Stimulated activated CD8-positive, alpha-beta memory T cell treated with anti-CD3 and anti-CD28 coated beads, Interleukin-7, amount 100 ng/mL, for 24 hours (primary cell): Measurements from ENCODE around the gene SH3GL2.
"Not testable (repeated sequence)": the region's sequence is repeated elsewhere in the genome, so short reads cannot be mapped to it uniquely, and the experiment has no call there.

Source experiments
- DNase-seq: peaks from one replicate; pipeline ENCODE4 v3.0.0-alpha.2; 2020; ENCODE audit warnings: low read depth

Gene SH3GL2

GRCh38 chr9:17751486-17751885 lies 172.6 kb downstream of the SH3GL2 start:
- no peak for DNase-seq

DNA sequence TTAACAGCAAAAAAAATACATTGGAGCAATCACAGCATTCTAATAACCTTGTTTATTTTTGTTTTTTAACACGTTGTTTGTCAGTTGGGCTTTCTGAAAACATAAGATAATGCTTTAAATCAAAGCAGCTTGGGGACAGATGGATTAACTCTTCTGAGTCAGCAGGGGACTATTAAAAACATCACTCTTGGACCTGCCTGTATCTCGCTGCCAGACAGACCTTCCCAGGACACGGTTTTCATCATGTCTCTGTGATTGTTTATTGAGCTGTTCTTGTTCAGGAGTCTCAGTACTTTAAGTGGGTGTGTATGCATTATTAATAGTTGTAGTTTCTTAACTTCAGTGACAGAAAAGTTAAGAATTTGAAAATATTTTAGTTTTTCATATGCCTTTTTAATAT lies 173.2 kb downstream of the SH3GL2 start:
- DNase-seq = no peak

- no peak for DNase-seq
Measured at GRCh38 chr9:17757816-17758215, 178.9 kb downstream of the SH3GL2 start.

GRCh38 chr9:17760250-17760649 lies 181.4 kb downstream of the SH3GL2 start:
- DNase-seq = no peak

- DNase-seq = no peak
Measured at GRCh38 chr9:17761984-17762676, 183.3 kb downstream of the SH3GL2 start.

DNA sequence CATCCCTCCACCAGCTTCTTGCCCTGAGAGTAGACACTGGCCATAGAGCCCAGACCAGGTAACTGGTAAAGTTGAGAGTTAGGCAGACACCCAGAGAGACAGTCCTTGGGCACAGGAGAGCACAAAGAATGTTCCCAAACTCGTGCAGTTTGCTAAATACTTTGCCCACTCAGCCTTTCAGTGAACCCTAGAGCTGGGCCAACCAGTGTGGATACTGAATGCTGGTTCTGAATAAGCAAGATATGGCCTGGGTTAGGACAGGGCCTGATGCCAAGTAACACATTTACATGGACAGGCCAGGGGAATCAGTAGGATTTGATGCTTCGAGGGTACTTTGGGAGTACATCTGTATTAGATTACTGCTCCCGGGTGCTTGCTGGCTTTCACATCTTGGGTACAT lies 185.4 kb downstream of the SH3GL2 start:
- no peak for DNase-seq

- DNase-seq = not testable (repeated sequence)
Measured at GRCh38 chr9:17765131-17765530, 186.3 kb downstream of the SH3GL2 start.

GRCh38 chr9:17772223-17772622 lies 193.4 kb downstream of the SH3GL2 start:
- DNase-seq = no peak

- no peak for DNase-seq
Measured at GRCh38 chr9:17775656-17776055, 196.8 kb downstream of the SH3GL2 start.

- no peak for DNase-seq
Measured at GRCh38 chr9:17776735-17777134, 197.9 kb downstream of the SH3GL2 start.

- DNase-seq = no peak
Measured at GRCh38 chr9:17777465-17777864, 198.6 kb downstream of the SH3GL2 start.

DNA sequence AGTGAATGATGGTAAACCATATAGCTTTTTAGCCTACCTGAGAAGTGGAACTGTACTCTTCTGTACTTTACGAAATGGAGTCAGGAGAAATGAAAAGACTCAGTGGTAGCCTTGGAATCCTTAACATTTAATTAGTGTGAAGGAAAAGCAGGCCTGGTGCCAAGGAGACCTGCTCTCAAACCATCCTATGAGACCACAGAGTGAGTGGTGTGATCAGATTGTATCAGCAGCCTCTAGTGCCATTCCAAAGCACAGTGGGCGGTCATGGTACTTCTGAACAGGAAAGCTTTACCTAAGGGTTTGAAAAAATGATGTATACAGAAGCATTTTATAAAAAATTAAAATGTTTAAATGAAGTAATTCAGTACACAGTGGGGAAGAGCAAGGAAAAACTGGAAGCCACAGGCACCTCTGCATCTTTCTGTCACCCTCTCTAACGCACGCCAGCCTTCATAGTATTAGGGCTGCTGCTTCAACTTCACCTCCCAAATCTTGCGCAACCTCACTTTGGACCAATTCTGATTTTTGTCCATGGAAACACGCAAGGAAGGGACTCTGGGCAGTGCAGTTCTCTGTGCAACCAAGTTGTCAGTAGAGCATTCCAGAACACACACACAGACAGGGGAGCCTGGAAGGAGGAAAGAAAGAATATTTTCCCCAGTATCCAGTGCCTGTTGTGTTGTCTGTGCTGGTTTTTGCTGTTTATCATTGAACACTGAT lies 203.7 kb downstream of the SH3GL2 start:
- no peak for DNase-seq

DNA sequence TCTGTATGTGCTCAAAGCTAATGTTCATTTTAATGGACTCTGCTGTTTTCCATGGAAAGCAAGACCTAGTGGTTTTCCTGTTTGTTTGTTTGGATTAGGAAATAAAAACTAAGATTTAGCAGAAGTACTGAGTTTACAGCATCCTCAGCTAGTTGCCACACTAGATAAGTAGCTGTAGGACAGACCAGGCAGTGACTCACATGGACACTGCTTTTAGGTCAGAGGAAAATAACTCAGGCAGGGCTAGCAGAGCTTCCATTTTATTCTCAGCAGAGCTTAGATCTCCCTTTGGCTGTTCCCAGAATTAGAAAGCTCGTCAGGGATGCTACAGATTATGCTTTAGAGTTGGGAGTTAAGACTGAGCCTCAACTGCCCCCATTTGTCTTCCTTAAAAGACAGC lies 204.4 kb downstream of the SH3GL2 start:
- DNase-seq = no peak

DNA sequence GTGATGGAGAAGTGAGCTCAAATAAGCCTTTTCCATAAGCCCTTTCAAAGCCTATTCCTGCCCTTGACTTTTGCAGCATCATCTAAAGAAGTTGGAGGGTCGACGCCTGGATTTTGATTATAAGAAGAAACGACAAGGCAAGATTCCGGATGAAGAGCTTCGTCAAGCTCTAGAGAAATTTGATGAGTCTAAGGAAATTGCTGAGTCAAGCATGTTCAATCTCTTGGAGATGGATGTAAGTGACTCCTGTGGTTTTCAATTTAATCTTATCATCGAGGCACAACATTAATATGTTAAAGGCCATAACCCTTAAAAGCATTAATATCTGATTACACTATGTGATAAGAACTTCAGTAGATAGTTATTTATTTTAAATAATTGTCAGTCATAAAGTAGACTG lies 210.4 kb downstream of the SH3GL2 start:
- DNase-seq = no peak

DNA sequence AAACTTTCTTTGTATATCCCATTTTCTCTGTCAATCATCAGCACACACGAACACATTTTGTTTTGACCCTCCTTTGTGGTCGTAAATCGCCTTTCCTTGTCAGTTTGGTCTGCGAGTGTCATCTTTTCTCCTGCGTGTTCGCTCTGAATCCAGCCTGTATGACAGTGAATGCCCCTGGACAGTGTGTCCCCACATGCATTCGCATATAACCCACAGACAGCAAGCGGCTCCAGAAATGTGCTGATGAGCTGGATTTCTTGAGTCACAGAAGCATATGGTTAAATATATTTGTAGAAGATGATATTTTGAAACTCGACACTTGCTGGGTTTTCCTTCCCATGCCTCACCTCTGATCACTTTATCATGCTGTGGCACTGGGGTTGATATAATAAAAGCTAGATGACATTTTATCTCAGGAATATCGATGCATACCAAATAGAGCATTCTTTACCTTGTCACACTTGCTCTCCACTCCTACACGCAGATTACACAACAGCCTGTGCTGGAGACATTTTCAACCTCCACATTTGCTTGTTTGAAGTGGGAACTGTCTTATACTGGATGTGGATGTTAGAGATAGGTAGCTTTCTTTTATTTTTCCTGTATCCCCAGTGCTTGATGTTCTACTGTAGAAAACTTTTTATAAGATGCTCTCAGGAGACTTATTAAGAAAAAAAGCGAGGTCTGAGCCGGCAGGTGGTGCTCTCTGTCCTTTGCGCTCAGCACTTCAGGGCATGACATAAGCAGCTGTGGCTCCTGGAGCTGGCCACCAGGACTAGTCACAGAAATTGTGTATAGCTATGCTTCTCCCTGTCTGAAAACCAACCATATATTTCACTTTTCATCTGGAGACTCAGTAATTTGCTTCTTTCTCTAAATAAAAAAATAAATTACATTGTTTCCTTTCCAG lies 215.1 kb downstream of the SH3GL2 start:
- DNase-seq = no peak

- no peak for DNase-seq
Measured at GRCh38 chr9:17795744-17796143, 216.9 kb downstream of the SH3GL2 start.

- no peak for DNase-seq
Measured at GRCh38 chr9:17799369-17799768, 220.5 kb downstream of the SH3GL2 start.

DNA sequence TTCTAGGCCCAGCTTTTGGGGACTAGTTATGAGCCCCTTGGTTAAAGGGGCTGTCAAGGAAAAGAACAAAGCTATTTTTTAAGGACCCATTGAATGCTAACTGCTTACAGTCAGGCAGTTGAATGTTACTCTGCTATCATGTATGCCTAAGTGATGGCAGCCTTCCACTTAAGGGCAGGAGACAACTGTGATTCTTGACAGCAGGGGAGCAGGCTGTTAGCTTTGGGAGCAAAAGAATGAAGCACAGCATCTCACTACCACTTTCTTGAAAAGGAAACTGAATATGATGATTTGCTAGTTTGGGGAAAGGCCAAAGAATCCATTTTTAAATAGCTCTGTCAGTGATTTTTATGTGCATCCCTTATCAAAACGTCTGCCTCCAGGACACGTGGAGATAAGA lies 221.6 kb downstream of the SH3GL2 start:
- DNase-seq = no peak

GRCh38 chr9:17802249-17802857 lies 223.5 kb downstream of the SH3GL2 start:
- DNase-seq = no peak

DNA sequence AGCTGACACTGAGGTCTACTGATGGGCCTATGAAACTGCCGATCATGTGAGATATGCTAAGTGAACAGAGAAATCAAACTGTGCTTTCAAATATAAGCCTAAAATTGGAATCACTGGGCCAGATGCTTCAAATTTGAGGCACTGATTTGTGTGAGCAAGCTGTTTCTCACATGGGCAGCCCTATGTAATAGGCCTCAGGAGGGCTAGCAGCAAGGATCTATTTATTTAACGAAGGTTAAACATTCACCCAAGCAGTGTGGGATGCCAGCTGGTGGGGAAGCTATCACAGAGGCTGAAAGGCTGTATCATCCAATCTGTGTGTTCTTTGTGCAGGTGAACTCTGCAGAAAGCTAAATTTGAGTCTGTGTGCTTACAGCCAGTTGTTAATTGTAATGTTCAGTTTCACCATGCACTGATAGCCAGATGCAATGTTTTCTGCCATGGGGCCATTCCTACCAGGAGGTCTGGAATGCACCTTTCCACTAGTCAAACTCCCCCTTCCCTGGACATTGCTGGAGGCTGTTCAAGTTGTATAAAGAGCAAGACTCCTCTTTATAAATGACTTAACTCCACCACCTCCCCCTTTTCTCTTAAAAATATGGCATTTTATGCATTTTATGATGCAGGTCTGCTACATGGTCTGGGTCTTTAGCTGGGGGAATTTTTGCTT lies 228.9 kb downstream of the SH3GL2 start:
- DNase-seq = no peak

DNA sequence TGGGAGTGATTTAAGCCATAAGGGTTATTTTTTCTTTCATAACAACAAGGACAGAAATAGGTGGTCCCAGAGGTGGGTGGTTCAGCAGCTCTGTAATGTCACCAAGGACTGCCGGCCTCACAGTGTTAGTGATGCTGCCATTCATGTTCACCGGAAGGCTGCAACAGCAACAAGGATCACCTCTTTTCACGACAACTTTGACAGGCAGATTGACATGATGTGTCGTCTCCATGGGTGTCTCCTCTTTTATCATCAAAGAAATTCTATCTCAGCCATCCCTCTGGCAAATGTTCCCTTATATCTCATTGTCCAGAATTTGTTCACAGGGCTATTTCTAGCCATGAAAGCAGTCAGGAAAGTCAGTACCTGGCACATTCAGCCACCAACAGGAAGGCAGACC lies 231.5 kb downstream of the SH3GL2 start:
- DNase-seq = no peak
